Endometrial microvascular endothelial cells (primary cell): Measurements from ENCODE around the gene MFAP4. TPM values are rescaled to one million over a fixed set of nuclear protein-coding genes. Genes with fewer than 3 reads are reported as not detected.

ENCODE experiments used
- total RNA-seq: library from RNA; depleted of rRNA; stranded (reverse); fragments of >200 nt; gene quantifications from one replicate; pipeline ENCODE4 v1.2.3, GENCODE V29; 2015; ENCODE audit errors: inconsistent ontology term

Gene MFAP4
- total RNA-seq, 1 donor from 2014 or later = not detected

Other genes with a start within 250 kb of the MFAP4 start
- gene EPN2, start 149.8 kb downstream of the MFAP4 start, total RNA-seq = 19.8 TPM
- gene B9D1, start 24.5 kb downstream of the MFAP4 start, total RNA-seq = 32.9 TPM
- gene MAPK7, start 8.7 kb downstream of the MFAP4 start, total RNA-seq = 21.9 TPM
- not detected for gene RNF112, start 24.0 kb upstream of the MFAP4 start, total RNA-seq
- 1.7 TPM for gene SLC47A1, start 146.7 kb upstream of the MFAP4 start, total RNA-seq